GM19372 (cell line): ENCODE results near the gene CENPT.
A peak's percentile ranks its signal among the peaks of the same experiment; 100 is the strongest.
"Not testable (repeated sequence)": the region's sequence is repeated elsewhere in the genome, so short reads cannot be mapped to it uniquely, and the experiment has no call there.

Source experiments
- ATAC-seq: cut with Tn5 transposase; IDR thresholded peaks from one replicate; pipeline ENCODE4 v1.9.1; 2021; ENCODE audit warnings: mild to moderate bottlenecking, low read depth, moderate library complexity; ENCODE audit not compliant: unreplicated experiment

The CENPT gene

DNA sequence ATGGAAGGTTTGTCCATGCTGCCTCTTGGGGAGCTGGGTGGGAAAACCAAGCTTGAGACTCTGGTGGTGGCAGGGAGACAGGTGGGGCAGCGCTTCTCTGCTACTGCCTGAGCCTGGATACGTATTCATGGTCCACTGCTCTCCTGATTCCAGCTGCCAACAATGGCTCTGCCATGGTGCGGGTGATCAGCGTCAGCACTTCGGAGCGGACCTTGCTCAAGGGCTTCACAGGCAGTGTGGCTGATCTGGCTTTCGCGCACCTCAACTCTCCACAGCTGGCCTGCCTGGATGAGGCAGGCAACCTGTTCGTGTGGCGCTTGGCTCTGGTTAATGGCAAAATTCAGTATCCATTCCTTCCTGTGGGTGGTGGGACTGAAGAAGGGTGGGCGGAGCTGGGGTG is 29.6 kb upstream of the CENPT start:
- no peak for ATAC-seq

DNA sequence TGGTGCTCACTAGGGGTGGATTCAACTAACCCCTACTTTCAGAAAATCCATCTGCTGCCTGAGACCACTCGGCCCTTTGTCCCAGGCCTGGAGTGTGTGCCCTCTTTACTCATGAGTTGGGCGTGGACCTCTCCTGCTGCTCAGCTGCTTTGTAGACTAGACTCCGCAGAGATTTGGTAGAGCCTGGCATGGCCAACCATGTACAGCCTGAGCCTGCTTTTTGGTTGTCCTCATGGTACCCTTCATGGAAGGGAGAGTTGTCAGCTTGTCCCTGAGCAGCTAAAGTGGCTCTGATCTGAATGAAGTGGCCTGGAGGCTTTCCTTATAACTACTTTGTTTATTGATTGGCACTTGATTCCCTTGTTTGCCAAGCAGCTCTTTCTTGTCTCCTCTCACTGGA is 26.9 kb upstream of the CENPT start:
- ATAC-seq: no peak

DNA sequence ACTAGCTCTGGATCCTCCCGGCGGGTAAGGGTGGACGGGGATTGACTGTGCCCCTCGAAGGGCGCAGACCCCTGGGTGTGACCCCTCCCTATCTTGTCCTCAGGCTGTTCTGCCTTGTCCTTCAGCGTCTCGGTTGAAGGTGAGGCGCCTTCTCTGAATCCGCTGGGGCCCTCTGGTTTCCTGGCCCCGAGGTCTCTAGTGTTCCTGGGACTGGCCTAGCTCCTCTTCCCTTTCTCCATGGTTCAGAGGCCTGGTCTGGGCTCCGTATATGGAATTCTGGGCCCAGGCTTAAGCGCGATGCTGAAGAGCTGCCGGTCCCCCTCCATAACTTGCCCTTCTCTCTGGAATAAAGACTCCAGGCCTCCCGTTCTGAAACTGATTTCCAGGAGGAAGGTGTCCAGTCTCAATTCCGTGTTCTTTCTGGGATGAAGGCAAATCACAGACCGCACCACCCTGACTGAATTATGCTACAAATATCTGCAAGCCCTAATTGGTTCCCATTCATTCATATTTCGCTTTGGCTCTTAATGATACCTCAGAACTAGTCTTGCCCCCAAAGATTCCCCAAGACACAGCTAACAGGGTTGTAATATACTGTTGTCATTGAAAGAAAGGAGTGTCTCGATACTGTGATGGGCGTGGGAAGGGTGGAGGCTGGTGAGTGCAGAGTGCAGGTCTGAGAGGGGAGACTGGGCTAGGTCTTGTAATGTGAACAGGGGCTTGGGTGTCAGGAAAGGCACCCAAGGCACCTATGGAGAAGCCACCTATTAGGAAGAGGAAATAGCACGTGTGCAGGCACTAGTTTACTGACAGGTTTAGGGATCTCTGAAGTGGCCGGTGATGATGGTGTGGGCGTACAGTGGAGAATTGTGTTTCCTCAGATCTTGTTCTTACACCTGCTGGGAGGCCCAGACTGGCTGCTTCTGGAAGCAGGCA is 26.2 kb upstream of the CENPT start:
- ATAC-seq: no peak

DNA sequence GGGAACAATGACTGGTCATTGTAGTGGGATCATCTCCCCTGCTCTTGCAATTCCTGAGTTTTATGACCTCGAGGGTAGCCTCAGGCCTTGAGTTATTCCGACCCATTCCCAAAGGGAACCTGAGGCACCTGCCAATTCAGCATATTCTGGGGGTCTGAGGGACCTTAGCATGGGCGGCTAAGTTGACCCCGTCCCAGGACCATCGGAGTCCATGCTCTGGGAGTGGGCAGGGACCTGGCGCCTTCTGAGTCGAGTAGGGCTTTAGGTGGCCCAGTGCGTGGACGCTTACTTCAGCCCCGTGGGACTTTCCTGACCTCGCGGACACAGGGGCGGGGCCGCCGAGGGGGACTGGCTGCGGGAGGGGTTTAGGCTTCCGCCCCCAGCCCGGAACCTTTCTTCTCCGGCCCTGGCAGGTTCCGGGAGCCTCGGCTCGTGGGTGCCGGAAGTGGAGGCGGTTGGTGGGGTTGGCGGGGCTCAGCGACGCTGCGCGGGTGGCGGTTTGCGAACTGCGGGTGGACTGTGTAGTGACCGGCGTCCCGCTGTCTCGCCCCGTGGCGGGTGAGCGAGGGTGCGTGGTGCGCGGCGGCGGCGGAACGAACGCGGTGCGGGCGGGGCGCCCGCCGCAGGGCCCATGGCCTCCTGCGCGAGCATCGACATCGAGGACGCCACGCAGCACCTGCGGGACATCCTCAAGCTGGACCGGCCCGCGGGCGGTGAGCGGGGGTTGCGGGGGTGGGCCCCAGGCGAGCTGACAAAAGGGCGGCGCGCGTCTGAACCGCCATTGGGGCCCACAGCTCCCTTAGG is 25.3 kb upstream of the CENPT start, which contains the start of gene EDC4:
Gene EDC4 (plus strand): TSS at position 422 of the 804 bp plus-strand sequence. CDS start 210 bp downstream, at position 632.
- peak; percentile 83 for ATAC-seq

DNA sequence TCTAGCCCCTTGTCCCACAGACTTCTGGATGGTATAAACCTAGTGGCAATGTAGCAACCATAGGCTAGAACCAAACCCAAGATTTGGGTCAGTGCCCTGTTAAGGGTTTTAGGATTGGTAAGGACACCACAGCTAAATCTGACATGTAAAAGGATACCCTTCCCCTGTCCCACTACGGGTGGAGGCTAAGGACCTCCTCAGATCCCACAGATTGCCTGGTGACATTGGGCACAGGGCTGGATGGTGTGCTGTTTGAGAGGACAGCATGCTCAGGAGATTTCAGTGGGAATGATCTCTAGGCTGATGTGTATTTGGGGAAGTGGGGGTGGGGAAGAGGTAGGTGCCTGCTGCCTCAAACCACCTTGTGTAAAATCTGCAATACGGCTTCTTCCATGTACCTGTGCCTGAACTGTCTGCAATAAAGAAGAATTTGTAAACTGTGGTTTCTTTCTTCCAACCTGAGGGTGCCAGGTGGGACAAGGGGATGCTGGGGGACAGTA is 24.7 kb upstream of the CENPT start:
- ATAC-seq: no peak

DNA sequence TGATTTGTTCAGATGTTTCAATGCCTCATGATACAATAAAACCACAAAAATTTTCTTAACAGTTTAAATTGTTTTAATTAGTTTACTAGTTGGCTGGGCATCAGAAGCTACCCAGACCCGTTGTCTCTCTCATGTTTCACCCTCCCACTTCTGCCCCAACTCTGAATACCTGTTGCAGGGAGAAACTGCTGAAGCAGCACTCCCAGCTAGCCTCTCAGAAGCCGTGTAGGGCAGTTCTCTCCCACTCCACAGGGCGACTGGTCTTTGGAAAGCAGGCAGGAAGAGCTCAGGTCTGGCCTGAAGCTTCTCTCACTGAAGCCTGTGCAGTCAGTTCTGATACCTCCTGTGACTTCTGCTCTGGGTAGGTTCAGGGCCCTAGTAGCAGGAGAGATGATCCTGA is 23.8 kb upstream of the CENPT start:
- no peak for ATAC-seq

DNA sequence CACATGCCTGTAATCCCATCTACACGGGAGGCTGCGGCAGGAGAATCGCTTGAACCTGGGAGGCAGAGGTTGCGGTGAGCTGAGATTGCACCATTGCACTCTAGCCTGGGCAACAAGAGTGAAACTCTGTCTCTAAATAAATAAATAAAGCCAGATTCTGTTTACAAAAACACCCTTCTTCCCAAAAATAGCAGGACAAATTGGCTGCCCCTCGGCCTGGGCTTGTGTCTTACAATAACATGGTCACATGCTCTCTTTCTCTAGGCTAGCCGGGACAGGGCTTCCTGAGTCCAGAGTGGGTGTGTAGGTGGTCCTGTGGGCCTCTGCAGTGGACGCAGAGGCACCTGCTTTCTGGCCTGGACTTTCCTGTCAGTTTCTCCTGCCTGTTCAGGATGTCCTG is 22.2 kb upstream of the CENPT start:
- no peak for ATAC-seq

DNA sequence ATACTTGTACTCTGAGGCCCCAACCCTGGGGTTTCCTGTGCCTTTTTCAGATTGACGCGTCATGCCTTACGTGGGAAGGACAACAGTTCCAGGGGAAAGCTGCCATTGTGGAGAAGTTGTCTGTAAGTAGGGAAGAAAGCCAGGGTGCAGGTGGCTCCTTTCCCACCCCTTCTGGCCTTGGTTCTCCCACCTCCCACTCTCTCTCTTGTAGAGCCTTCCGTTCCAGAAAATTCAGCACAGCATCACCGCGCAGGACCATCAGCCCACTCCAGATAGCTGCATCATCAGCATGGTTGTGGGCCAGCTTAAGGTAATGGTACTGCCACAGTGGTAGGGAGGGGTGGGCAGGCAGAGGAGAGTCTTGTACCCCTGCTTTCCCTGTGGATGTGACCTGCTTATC is 20.8 kb upstream of the CENPT start:
- no peak for ATAC-seq

DNA sequence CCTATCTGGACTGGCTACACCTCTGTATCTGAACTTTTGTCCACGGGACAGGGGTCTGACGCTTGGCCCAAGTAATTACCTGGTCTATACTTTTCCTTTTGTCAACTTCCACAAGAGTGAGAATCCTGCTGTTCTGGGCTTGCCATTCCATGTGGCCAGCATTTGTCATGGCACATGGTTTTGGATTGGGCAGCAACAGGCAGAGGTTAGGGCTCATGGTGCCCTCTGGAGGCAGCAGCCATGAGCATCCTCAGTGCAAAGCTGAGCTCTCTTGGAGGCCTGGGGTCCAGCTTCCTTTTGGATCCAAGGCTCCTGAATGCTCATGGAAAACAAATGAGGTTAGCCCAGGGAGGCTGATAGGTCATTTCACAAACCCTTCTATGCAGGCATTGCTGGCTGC is 17.8 kb upstream of the CENPT start:
- no peak for ATAC-seq

DNA sequence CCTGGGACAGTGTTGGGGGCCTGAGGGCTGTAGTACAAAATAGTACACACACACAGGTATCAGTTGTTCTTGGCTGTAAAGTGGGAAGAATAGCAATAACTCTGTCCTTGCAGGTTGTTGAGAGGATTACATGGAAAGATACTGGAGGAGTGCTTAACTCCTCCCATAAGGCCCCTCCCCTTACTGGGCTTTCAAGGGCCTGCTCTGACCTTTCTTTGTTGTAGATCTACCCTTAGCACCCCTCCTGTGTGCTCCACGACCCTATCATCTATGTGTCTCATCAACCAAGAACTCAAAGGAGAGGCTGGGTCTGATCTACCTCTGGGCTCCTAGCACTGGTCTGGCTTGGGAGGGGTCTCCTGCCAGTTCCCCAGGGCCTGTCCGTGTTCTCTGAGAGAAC is 17.1 kb upstream of the CENPT start:
- no peak for ATAC-seq

DNA sequence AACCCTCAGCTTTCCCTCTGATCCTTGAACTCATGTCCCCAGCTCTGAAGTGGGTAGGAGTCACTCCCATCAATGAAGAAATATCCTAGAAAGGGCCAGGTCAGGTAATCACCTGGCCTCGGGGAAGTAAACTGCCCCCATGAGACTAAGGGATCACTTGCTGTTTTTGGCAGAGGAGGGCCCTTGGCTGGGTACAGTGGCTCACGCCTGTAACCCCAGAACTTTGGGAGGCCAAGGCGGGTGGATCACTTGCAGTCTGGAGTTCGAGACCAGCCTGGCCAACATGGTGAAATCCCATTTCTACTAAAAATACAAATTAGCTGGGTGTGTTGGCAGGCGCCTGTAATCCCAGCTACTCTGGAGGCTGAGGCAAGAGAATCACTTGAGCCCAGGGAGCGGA is 16.6 kb upstream of the CENPT start:
- not testable (repeated sequence) for ATAC-seq

DNA sequence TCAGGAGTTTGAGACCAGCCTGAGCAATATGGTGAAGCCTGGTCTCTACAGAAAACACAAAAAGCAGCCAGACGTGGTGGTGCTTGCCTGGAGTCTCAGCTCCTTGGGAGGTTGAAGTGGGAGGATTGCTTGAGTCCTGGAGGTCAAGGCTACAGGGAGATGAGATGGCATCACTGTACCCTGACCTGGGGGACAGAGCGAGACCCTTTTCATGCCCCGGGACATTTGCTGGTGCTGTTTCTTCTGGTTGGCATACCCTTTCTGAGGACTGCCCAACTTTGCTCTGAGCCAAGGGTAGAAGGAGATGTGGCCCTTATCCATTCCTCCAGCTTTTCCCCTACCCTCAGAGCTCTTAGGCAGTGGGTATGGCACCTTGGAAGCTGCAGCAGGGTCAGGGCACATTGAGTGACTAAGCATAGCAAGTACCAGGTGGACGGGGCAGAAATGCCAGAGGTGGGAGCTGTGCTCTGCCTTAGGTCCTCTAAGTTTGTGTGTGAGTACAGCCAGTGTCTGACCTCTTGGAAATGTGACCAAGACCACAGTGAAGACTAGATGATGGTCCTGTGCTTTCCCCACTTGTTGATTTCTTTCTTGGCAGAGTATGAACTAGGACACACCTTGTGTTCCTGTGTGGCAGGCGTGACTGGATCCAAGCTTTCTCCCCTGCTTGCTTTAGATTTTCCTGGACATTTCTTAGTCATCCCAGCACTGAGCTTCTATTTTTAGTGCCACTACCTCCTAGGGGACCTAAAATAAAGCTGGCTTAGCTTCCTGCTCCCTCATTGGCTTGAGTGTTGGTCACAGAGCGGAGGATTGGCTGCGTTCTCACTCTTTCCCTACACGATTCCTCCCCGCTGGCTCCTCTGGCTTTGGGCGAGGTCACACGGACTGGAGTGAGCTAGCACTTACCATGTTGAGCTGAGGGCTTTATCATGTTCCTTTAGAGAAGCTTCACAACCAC is 15.4 kb upstream of the CENPT start:
- no peak for ATAC-seq

DNA sequence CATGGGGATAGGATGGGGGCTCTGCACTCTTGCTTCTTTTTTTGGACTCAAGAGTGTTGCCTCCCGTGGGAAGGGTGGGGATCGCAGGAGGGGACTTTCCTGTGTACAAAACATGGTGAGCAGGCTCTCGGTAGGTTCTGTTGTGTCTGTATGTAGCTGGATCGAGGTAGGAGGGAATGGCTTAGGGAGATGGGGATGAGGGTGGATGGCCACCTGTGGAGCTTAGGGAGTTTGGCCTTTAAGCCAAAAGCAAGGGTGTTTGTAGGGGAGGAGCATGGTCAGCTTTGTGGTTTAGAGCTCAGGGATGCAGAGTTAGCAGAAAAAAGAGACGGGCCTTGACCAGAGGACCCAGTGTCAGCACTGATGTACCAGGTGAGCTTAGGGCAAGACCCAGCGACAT is 14.4 kb upstream of the CENPT start:
- ATAC-seq: no peak

DNA sequence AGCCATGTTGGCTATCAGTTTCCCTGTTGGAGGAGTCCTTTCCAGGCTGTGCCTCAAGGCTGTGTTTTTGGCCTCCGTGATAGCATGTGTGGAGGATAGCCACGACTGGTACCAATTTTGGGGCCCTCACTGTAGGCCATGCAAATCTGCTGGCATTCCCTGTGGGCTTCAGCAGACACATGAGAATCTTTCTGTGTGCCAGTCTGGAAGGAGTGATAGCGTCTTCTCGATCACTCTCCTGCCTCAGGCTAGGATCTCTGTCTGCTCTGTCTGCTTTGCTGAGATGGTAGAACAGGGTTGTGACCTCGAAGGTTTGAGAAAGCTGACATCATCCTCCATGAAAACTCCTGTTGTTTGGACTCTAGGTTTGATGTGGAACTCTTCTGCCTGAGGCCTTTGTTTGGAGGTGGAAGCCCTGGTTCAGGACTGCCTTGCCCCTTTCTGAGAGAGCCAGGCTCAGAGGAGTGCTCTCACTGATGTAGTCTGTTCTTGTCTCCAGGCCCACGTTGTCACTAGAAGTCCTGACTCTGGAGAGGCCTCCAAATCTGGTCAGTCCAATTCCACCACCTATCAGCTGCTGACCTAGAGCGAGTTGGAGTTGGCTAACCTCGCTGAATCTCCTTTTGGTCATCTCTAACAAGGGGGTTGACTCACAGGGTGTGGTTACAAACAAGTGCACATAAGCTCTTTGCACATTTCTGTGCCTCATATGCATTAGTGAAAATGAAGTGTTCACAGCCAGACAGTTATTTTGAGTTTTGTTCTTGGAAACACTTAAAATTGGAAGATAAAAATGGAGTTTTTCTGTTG is 13.3 kb upstream of the CENPT start:
- ATAC-seq: no peak

DNA sequence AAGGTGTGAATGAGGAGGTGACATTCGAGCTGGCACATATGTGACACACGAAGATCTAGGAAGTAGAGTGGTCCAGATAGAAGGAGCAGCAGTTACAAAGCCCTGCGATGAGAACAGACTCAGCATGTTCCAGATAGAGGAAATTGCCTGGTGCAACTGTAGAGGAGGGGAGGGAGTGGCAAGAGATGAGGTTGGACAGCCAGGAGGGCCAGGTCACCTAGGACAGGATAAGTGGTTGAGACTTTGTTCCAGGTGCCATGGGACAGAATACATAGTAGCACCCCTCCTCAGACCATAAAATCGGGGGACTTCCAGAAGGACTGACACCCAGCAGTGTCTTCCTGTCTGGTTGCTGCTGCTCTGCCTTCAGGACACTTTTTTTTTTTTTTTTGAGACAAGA is 11.0 kb upstream of the CENPT start:
- no peak for ATAC-seq

DNA sequence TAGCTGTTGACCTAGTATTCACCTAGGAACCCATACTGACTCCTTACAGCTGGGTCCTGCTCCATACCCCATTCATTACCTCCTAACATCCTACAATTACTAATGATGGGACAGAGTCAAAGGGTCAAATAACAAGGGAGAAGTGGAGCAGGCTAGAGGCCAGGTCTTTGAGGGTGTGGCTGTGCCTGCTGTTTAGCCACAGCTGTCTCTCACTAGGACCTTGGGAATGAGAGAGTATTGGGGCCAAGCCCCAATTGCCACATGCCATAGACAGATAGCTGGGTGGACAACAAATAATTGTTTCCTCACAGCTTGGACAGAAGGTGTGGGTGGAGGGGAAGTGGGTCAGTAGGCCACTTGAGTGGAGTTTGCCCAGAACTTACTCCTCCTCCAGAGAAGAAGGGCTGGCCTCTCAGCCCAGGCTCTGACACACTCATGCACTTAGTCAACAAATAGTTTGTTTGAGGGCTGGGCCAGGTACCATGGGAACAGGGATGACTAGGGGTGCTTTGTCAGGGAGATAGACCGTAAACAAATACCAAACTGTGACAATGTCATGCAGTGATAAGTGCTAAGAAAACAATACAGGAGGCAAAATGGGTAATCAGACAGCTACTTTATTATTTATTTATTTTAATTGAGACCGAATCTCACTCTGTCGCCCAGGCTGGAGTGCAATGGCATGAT is 10.2 kb upstream of the CENPT start:
- ATAC-seq: no peak

DNA sequence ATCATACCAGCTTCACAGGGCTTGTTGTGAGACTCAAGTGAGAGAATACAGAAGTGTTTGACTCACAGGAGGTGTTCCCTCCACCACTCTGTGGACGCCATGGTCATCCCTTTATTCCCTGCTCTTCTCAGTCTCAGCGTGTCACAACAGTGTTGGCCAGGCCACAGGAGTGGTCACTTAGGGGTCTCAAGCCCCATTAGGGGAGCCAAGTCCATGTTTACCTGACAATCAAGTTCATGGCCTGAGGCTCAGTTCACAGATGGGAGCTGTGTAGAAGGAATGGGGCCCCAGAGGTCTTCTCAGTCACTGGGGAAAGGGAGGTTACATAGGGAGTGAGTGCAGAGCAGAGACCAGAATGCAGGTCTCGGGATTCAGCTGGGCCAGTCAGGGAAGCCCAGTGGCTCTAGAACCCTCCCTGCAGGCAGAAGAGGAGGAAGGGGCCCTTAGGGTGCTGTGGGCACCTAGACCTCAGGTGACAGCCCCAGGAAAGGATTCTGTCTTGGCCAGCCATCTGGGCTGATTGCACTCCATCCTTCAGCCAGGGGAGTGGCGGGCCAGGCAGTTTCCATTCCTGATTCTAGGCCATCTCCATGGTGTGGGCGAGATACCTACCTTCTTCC is 9.5 kb upstream of the CENPT start:
- ATAC-seq: no peak

DNA sequence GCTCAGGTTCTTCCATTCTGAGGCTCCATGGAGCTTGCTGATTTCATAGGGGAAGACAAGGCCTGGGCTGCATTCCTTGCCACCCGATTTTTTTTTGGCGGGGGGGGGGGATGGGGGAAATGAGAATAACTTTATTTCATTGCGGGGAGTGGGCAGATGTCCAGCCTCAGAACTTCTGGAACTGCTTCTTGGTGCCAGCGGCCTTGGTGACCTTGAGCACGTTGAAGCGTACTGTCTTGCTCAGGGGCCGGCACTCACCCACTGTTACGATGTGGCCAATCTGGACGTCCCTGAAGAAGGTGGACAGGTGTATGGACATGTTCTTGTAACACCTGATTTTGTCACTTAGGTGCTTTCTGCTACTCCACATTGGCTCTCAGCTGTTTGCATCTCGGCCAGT is 8.3 kb upstream of the CENPT start:
- ATAC-seq: no peak
